GM12878 (cell line): ENCODE results near the gene RUVBL2. TPM values are rescaled to one million over a fixed set of nuclear protein-coding genes. Genes with fewer than 3 reads are reported as not detected.

Experiments used
- ASH2L ChIP-seq: fragments of 300-600, 200-600 bp; sonication (generic); IDR thresholded peaks from 2 replicates; pipeline ENCODE4 v1.6.1; 2017; ENCODE audit warnings: low read depth, mild to moderate bottlenecking, borderline replicate concordance
- BHLHE40 ChIP-seq, 2 experiments: fragments of 450-650 bp in 1 of 2; IDR thresholded peaks; 2 replicates each; pipeline ENCODE4 v1.6.1; 2011 to 2017; ENCODE audit warnings: low read depth in 2 of 2, borderline replicate concordance in 1 of 2, improper control_type of control experiment in 1 of 2, low read length in 1 of 2, mild to moderate bottlenecking in 1 of 2
- CHD4 ChIP-seq: fragments of 200-600 bp; sonication (generic); IDR thresholded peaks from 2 replicates; pipeline ENCODE4 v1.6.1; 2016; ENCODE audit warnings: mild to moderate bottlenecking
- FOXK2 ChIP-seq: fragments of 450-650 bp; IDR thresholded peaks from 2 replicates; pipeline ENCODE4 v1.6.1; 2017; ENCODE audit warnings: mild to moderate bottlenecking, moderate library complexity
- MEF2A ChIP-seq: IDR thresholded peaks from 2 replicates; pipeline ENCODE4 v1.6.1; 2011; ENCODE audit warnings: low read depth, mild to moderate bottlenecking, low read length, moderate library complexity; ENCODE audit not compliant: insufficient read depth
- MEF2B ChIP-seq: fragments of 450-650 bp; IDR thresholded peaks from 2 replicates; pipeline ENCODE4 v1.6.1; 2018; ENCODE audit warnings: mild to moderate bottlenecking, moderate library complexity; ENCODE audit not compliant: partially characterized antibody, poor library complexity, severe bottlenecking
- NFXL1 ChIP-seq: fragments of 450-650 bp; IDR thresholded peaks from 2 replicates; pipeline ENCODE4 v1.6.1; 2017; ENCODE audit warnings: antibody characterized with exemption, mild to moderate bottlenecking, borderline replicate concordance
- NFYB ChIP-seq: IDR thresholded peaks from 2 replicates; pipeline ENCODE4 v1.6.1; 2011; ENCODE audit warnings: low read depth, mild to moderate bottlenecking, low read length, improper control_type of control experiment, moderate library complexity; ENCODE audit not compliant: insufficient read depth
- SMAD1 ChIP-seq: fragments of 450-650 bp; IDR thresholded peaks from 2 replicates; pipeline ENCODE4 v1.6.1; 2018; ENCODE audit warnings: mild to moderate bottlenecking, low read depth; ENCODE audit not compliant: partially characterized antibody
- SMARCA5 ChIP-seq: fragments of 450-650 bp; IDR thresholded peaks from 2 replicates; pipeline ENCODE4 v1.6.1; 2017; ENCODE audit warnings: mild to moderate bottlenecking
- SP1 ChIP-seq: IDR thresholded peaks from one replicate; pipeline ENCODE4 v1.6.1; 2011; ENCODE audit warnings: low read depth, low read length
- SREBF1 ChIP-seq: IDR thresholded peaks from 2 replicates; pipeline ENCODE4 v1.6.1; 2012; ENCODE audit warnings: mild to moderate bottlenecking, low read length
- TCF7 ChIP-seq: IDR thresholded peaks from 2 replicates; pipeline ENCODE4 v1.6.1; 2014; ENCODE audit warnings: antibody characterized with exemption, borderline replicate concordance
- ZNF207 ChIP-seq: fragments of 450-650 bp; IDR thresholded peaks from 2 replicates; pipeline ENCODE4 v1.6.1; 2014; ENCODE audit warnings: antibody characterized with exemption, mild to moderate bottlenecking, borderline replicate concordance
- ZNF217 ChIP-seq: fragments of 450-650 bp; IDR thresholded peaks from 2 replicates; pipeline ENCODE4 v1.6.1; 2017; ENCODE audit warnings: antibody characterized with exemption, mild to moderate bottlenecking
- ZNF622 ChIP-seq: fragments of 450-650 bp; IDR thresholded peaks from 2 replicates; pipeline ENCODE4 v1.6.1; 2017; ENCODE audit warnings: mild to moderate bottlenecking, inconsistent platforms
- ZSCAN29 ChIP-seq: fragments of 450-650 bp; IDR thresholded peaks from 2 replicates; pipeline ENCODE4 v1.6.1; 2017; ENCODE audit warnings: mild to moderate bottlenecking, moderate library complexity
- polyA plus RNA-seq, 11 experiments: library from polyadenylated mRNA; depleted of rRNA in 4 of 11; unstranded in 6 of 11; stranded (reverse) in 5 of 11; fragments of >200 nt; fragmentation: Nextera tagmentation in 4 of 11; fragmentation: Illumina TruSeq in 1 of 11; extraction: Ambion mirVana in 4 of 11; extraction: Trizol in 1 of 11; gene quantifications; 1 replicate in 1 of 11; 2 replicates in 10 of 11; pipeline versions ENCODE4 v1.2.1 to v1.2.3, GENCODE V29; 2011 to 2016; ENCODE audit warnings: inconsistent platforms in 2 of 11, missing spikeins in 2 of 11, low read depth in 1 of 11
- total RNA-seq, 4 experiments: library from RNA; depleted of rRNA in 3 of 4; stranded (reverse); fragments of >200 nt in 3 of 4; fragmentation: Illumina TruSeq in 1 of 4; extraction: Trizol in 1 of 4; gene quantifications; 2 replicates each; pipeline versions ENCODE4 v1.2.1 to v1.2.3, GENCODE V29; 2013 to 2021
- TF ChIP-seq, protein P1 (sequence below): fragments of 450-650 bp; IDR thresholded peaks from 2 replicates; pipeline ENCODE4 v1.6.1; 2016; ENCODE audit warnings: mild to moderate bottlenecking
- TF ChIP-seq, protein P2 (sequence below): IDR thresholded peaks from 2 replicates; pipeline ENCODE4 v1.6.1; 2011; ENCODE audit warnings: low read depth, low read length, improper control_type of control experiment, borderline replicate concordance
- TF ChIP-seq, protein P3 (sequence below): fragments of 450-650 bp; IDR thresholded peaks from 2 replicates; pipeline ENCODE4 v1.6.1; 2018; ENCODE audit warnings: borderline replicate concordance, mild to moderate bottlenecking; ENCODE audit not compliant: partially characterized antibody
- TF ChIP-seq, protein P4 (sequence below): fragments of 450-650 bp; IDR thresholded peaks from 2 replicates; pipeline ENCODE4 v1.6.1; 2018; ENCODE audit warnings: mild to moderate bottlenecking, low read depth, moderate library complexity; ENCODE audit not compliant: partially characterized antibody

RUVBL2 gene
- total and polyA plus RNA-seq, 10 of the 15 experiments (the other 5 are each of a cell fraction or from before 2014, with no cell fraction given), result 33.8 to 224 (median 125) TPM

DNA sequence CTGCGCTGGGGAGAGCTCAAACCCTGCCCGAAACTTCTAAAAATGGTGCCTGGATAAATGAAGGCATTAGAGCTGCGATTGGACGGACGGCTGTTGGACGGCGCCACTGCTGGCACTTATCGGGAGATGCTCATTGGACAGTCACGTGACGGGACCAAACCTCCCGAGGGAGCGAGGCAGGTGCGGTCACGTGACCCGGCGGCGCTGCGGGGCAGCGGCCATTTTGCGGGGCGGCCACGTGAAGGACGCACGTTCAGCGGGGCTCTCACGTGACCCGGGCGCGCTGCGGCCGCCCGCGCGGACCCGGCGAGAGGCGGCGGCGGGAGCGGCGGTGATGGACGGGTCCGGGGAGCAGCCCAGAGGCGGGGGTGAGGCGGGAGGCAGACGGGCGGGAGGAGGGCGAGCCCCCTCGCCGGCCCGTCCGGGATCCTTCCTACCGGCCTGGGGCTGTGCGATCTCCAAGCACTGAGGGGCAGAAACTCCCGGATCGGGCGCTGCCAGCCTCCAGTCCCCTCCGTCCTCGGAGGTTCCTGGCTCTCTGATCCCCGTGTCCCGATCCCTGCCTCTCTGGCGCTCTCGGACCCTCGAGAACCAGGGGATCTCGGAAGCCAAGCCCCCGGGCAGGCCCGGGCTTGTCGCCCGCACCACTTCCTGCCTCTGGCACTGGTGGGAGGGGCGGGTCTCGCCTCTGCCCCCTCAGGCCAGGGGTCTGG lies 38.9 kb upstream of the RUVBL2 start, which contains the start of gene BAX (continued):
- TF ChIP-seq FOXK2 (no peak), BHLHE40 (IDR thresholded peaks at IDR 0.05; ENCODE audit: borderline replicate concordance in 1 of 2, low read depth in 2 of 2, low read length in 1 of 2) (peak; percentile 96 to 100), SREBF1 (peak; percentile 70), ZSCAN29 (no peak), ZNF207 (peak; percentile 71; the same call in 1 of the 2 replicates), NFXL1 (no peak), ZNF622 (no peak), MEF2B (peak; percentile 99), NFYB (no peak), ZNF217 (no peak), MEF2A (0 out of 2 replicates have a peak, but pooled peaks have one; percentile 50), SP1 (peak; percentile 39), TCF7 (no peak), SMARCA5 (peak; percentile 53; the same call in 1 of the 2 replicates), SMAD1 (no peak), ASH2L (no peak), CHD4 (no peak)
- TF ChIP-seq, protein P1, sequence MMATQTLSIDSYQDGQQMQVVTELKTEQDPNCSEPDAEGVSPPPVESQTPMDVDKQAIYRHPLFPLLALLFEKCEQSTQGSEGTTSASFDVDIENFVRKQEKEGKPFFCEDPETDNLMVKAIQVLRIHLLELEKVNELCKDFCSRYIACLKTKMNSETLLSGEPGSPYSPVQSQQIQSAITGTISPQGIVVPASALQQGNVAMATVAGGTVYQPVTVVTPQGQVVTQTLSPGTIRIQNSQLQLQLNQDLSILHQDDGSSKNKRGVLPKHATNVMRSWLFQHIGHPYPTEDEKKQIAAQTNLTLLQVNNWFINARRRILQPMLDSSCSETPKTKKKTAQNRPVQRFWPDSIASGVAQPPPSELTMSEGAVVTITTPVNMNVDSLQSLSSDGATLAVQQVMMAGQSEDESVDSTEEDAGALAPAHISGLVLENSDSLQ, result peak; percentile 72
- TF ChIP-seq, protein P2, sequence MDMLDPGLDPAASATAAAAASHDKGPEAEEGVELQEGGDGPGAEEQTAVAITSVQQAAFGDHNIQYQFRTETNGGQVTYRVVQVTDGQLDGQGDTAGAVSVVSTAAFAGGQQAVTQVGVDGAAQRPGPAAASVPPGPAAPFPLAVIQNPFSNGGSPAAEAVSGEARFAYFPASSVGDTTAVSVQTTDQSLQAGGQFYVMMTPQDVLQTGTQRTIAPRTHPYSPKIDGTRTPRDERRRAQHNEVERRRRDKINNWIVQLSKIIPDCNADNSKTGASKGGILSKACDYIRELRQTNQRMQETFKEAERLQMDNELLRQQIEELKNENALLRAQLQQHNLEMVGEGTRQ, result peak; percentile 99
- TF ChIP-seq, protein P3, sequence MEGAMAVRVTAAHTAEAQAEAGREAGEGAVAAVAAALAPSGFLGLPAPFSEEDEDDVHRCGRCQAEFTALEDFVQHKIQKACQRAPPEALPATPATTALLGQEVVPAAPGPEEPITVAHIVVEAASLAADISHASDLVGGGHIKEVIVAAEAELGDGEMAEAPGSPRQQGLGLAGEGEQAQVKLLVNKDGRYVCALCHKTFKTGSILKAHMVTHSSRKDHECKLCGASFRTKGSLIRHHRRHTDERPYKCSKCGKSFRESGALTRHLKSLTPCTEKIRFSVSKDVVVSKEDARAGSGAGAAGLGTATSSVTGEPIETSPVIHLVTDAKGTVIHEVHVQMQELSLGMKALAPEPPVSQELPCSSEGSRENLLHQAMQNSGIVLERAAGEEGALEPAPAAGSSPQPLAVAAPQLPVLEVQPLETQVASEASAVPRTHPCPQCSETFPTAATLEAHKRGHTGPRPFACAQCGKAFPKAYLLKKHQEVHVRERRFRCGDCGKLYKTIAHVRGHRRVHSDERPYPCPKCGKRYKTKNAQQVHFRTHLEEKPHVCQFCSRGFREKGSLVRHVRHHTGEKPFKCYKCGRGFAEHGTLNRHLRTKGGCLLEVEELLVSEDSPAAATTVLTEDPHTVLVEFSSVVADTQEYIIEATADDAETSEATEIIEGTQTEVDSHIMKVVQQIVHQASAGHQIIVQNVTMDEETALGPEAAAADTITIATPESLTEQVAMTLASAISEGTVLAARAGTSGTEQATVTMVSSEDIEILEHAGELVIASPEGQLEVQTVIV, result no peak
- TF ChIP-seq, protein P4, sequence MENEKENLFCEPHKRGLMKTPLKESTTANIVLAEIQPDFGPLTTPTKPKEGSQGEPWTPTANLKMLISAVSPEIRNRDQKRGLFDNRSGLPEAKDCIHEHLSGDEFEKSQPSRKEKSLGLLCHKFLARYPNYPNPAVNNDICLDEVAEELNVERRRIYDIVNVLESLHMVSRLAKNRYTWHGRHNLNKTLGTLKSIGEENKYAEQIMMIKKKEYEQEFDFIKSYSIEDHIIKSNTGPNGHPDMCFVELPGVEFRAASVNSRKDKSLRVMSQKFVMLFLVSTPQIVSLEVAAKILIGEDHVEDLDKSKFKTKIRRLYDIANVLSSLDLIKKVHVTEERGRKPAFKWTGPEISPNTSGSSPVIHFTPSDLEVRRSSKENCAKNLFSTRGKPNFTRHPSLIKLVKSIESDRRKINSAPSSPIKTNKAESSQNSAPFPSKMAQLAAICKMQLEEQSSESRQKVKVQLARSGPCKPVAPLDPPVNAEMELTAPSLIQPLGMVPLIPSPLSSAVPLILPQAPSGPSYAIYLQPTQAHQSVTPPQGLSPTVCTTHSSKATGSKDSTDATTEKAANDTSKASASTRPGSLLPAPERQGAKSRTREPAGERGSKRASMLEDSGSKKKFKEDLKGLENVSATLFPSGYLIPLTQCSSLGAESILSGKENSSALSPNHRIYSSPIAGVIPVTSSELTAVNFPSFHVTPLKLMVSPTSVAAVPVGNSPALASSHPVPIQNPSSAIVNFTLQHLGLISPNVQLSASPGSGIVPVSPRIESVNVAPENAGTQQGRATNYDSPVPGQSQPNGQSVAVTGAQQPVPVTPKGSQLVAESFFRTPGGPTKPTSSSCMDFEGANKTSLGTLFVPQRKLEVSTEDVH, result no peak
